HEK293 (cell line): ENCODE measurements around the gene CKLF.
A peak's percentile ranks its signal among the peaks of the same experiment; 100 is the strongest.

Experiments
- FEZF1 ChIP-seq: fragments of 450-650 bp; formaldehyde crosslinking; IDR thresholded peaks from 2 replicates; pipeline ENCODE4 v1.5.1; 2016; ENCODE audit warnings: missing biosample characterization, missing genetic modification characterization
- GFI1B ChIP-seq: fragments of 450-650 bp; formaldehyde crosslinking; IDR thresholded peaks from 2 replicates; pipeline ENCODE4 v1.5.1; 2016; ENCODE audit warnings: missing biosample characterization, missing genetic modification characterization
- HOXA7 ChIP-seq: sonication (generic); formaldehyde crosslinking; IDR thresholded peaks from 2 replicates; pipeline ENCODE4 v1.8.1; 2022; ENCODE audit warnings: missing genetic modification reagents, borderline replicate concordance
- KLF9 ChIP-seq: fragments of 450-650 bp; formaldehyde crosslinking; IDR thresholded peaks from 2 replicates; pipeline ENCODE4 v1.5.1; 2016; ENCODE audit warnings: missing biosample characterization, missing genetic modification characterization, low read depth
- MYNN ChIP-seq: fragments of 450-650 bp; formaldehyde crosslinking; IDR thresholded peaks from 2 replicates; pipeline ENCODE4 v1.5.1; 2016; ENCODE audit warnings: missing biosample characterization, missing genetic modification characterization, borderline replicate concordance
- SALL2 ChIP-seq: fragments of 450-650 bp; formaldehyde crosslinking; IDR thresholded peaks from 2 replicates; pipeline ENCODE4 v1.5.0; 2017; ENCODE audit warnings: missing biosample characterization, mild to moderate bottlenecking, missing genetic modification characterization, borderline replicate concordance
- SP2 ChIP-seq: fragments of 450-650 bp; formaldehyde crosslinking; IDR thresholded peaks from 2 replicates; pipeline ENCODE4 v1.5.1; 2016; ENCODE audit warnings: missing biosample characterization, missing genetic modification characterization
- ZBTB8A ChIP-seq: fragments of 450-650 bp; formaldehyde crosslinking; IDR thresholded peaks from 2 replicates; pipeline ENCODE4 v1.5.1; 2016; ENCODE audit warnings: missing biosample characterization, missing genetic modification characterization
- ZFHX2 ChIP-seq: fragments of 450-650 bp; formaldehyde crosslinking; conservative IDR thresholded peaks from 2 replicates; pipeline ENCODE4 v1.5.1; 2016; ENCODE audit warnings: missing biosample characterization, missing genetic modification characterization
- ZNF114 ChIP-seq: fragments of 450-650 bp; formaldehyde crosslinking; IDR thresholded peaks from 2 replicates; pipeline ENCODE4 v1.5.0; 2017; ENCODE audit warnings: missing biosample characterization, missing genetic modification characterization
- ZNF133 ChIP-seq: fragments of 450-650 bp; formaldehyde crosslinking; IDR thresholded peaks from 2 replicates; pipeline ENCODE4 v1.5.1; 2016; ENCODE audit warnings: missing biosample characterization, missing genetic modification characterization
- ZNF140 ChIP-seq: fragments of 450-650 bp; formaldehyde crosslinking; IDR thresholded peaks from 2 replicates; pipeline ENCODE4 v1.5.1; 2016; ENCODE audit warnings: missing biosample characterization, missing genetic modification characterization
- ZNF2 ChIP-seq: fragments of 450-650 bp; formaldehyde crosslinking; IDR thresholded peaks from 2 replicates; pipeline ENCODE4 v1.5.1; 2016; ENCODE audit warnings: missing biosample characterization, missing genetic modification characterization
- ZNF221 ChIP-seq: fragments of 450-650 bp; formaldehyde crosslinking; IDR thresholded peaks from 2 replicates; pipeline ENCODE4 v1.5.1; 2017; ENCODE audit warnings: missing biosample characterization, missing genetic modification characterization, borderline replicate concordance
- ZNF274 ChIP-seq, 2 experiments: fragments of 200-500 bp in 1 of 2; fragments of 450-650 bp in 1 of 2; sonication (Bioruptor generic) in 1 of 2; formaldehyde crosslinking in 1 of 2; IDR thresholded peaks; 2 replicates each; pipeline versions ENCODE4 v1.5.1 to v1.6.1; 2014 to 2016; ENCODE audit warnings: borderline replicate concordance in 1 of 2, inconsistent platforms in 1 of 2, low read length in 1 of 2, missing biosample characterization in 1 of 2, missing genetic modification characterization in 1 of 2
- ZNF394 ChIP-seq: fragments of 450-650 bp; formaldehyde crosslinking; IDR thresholded peaks from 2 replicates; pipeline ENCODE4 v1.5.1; 2016; ENCODE audit warnings: missing biosample characterization, missing genetic modification characterization, mild to moderate bottlenecking, moderate library complexity, borderline replicate concordance
- ZNF433 ChIP-seq: fragments of 450-650 bp; formaldehyde crosslinking; IDR thresholded peaks from 2 replicates; pipeline ENCODE4 v1.5.1; 2016; ENCODE audit warnings: missing biosample characterization, missing genetic modification characterization, low read depth
- ZNF510 ChIP-seq: fragments of 450-650 bp; formaldehyde crosslinking; IDR thresholded peaks from 2 replicates; pipeline ENCODE4 v1.5.1; 2018; ENCODE audit warnings: mild to moderate bottlenecking, missing genetic modification characterization, missing biosample characterization; ENCODE audit not compliant: insufficient replicate concordance
- ZNF561 ChIP-seq: fragments of 450-650 bp; IDR thresholded peaks from 2 replicates; pipeline ENCODE4 v1.5.1; 2018; ENCODE audit warnings: missing biosample characterization, missing genetic modification characterization, borderline replicate concordance
- ZNF571 ChIP-seq: fragments of 450-650 bp; formaldehyde crosslinking; IDR thresholded peaks from 2 replicates; pipeline ENCODE4 v1.5.0; 2017; ENCODE audit warnings: missing biosample characterization, missing genetic modification characterization
- ZNF623 ChIP-seq: fragments of 450-650 bp; formaldehyde crosslinking; IDR thresholded peaks from 2 replicates; pipeline ENCODE4 v1.5.1; 2016; ENCODE audit warnings: missing biosample characterization, missing genetic modification characterization
- ZNF658 ChIP-seq: fragments of 450-650 bp; formaldehyde crosslinking; IDR thresholded peaks from 2 replicates; pipeline ENCODE4; 2016; ENCODE audit warnings: missing biosample characterization, missing genetic modification characterization
- ZNF670 ChIP-seq: fragments of 450-650 bp; formaldehyde crosslinking; IDR thresholded peaks from 2 replicates; pipeline ENCODE4 v1.5.1; 2016; ENCODE audit warnings: missing biosample characterization, missing genetic modification characterization, low read depth
- ZNF707 ChIP-seq: fragments of 450-650 bp; formaldehyde crosslinking; IDR thresholded peaks from 2 replicates; pipeline ENCODE4 v1.5.1; 2016; ENCODE audit warnings: missing biosample characterization, missing genetic modification characterization
- ZNF747 ChIP-seq: fragments of 450-650 bp; formaldehyde crosslinking; IDR thresholded peaks from 2 replicates; pipeline ENCODE4 v1.5.1; 2016; ENCODE audit warnings: missing biosample characterization, missing genetic modification characterization
- ZSCAN16 ChIP-seq: fragments of 450-650 bp; formaldehyde crosslinking; IDR thresholded peaks from 2 replicates; pipeline ENCODE4 v1.5.1; 2016; ENCODE audit warnings: missing biosample characterization, missing genetic modification characterization
- ZSCAN30 ChIP-seq: fragments of 450-650 bp; IDR thresholded peaks from 2 replicates; pipeline ENCODE4 v1.5.1; 2018; ENCODE audit warnings: missing biosample characterization, mild to moderate bottlenecking, missing genetic modification characterization, moderate library complexity
- TF ChIP-seq, protein P1 (sequence below): fragments of 450-650 bp; formaldehyde crosslinking; IDR thresholded peaks from 2 replicates; pipeline ENCODE4 v1.5.1; 2016; ENCODE audit warnings: missing biosample characterization, missing genetic modification characterization
- TF ChIP-seq, protein P2 (sequence below): fragments of 450-650 bp; IDR thresholded peaks from 2 replicates; pipeline ENCODE4 v1.5.1; 2018; ENCODE audit warnings: missing biosample characterization, mild to moderate bottlenecking, missing genetic modification characterization
- TF ChIP-seq, protein P3 (sequence below): fragments of 450-650 bp; formaldehyde crosslinking; IDR thresholded peaks from 2 replicates; pipeline ENCODE4 v1.5.1; 2016; ENCODE audit warnings: missing biosample characterization, missing genetic modification characterization
- TF ChIP-seq, protein P4 (sequence below): fragments of 450-650 bp; formaldehyde crosslinking; IDR thresholded peaks from 2 replicates; pipeline ENCODE4 v1.5.1; 2017; ENCODE audit warnings: missing biosample characterization, missing genetic modification characterization

The CKLF gene

DNA sequence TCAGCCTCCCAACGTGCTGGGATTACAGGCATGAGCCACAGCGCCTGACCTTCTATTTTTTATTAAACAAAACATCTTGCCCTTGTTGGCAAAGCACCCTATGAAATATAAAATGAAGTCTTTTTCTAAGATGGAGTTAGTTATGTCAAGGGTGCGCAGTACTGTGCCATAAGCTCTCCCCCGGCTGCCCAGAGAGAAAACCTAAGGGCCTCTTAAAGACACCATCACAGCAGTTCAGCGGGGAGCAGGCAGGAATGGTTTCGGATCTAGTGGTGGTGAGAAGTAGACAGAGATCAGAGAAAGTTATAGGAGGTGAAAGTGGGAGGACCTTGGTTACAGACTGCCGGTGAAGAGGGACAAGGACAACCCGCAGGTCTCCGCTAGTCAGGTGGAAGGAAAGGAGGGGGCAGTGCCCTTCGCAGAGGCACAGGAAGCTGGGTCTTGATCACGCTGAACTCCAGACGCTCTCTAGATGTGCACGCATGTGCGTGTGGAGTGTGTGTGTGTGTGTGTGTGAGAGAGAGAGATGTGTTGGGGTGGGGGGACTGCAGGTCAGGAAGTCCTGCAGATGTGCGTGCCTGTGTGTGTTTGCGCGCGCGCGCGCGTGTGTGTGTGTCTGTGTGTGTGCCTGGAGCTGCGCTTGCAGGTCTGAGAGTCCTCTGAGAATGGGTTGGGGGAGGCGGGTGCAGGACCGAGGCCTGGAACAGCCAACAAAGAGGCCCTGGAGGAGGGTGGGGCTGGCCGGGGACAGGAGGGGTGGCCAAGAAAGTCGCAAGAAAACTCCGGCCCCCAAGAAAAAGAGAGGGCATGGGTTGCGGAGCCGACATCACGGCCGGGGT, 51.4 kb downstream of the CKLF start (continued):
- no peak for TF ChIP-seq ZNF623 (tag by site-specific recombination)
- TF ChIP-seq ZNF394 (tag by site-specific recombination), result no peak
- TF ChIP-seq ZNF114 (tag by site-specific recombination), result no peak
- TF ChIP-seq, protein P1, sequence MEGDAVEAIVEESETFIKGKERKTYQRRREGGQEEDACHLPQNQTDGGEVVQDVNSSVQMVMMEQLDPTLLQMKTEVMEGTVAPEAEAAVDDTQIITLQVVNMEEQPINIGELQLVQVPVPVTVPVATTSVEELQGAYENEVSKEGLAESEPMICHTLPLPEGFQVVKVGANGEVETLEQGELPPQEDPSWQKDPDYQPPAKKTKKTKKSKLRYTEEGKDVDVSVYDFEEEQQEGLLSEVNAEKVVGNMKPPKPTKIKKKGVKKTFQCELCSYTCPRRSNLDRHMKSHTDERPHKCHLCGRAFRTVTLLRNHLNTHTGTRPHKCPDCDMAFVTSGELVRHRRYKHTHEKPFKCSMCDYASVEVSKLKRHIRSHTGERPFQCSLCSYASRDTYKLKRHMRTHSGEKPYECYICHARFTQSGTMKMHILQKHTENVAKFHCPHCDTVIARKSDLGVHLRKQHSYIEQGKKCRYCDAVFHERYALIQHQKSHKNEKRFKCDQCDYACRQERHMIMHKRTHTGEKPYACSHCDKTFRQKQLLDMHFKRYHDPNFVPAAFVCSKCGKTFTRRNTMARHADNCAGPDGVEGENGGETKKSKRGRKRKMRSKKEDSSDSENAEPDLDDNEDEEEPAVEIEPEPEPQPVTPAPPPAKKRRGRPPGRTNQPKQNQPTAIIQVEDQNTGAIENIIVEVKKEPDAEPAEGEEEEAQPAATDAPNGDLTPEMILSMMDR (tag by site-specific recombination), result peak; percentile 46
- TF ChIP-seq SALL2 (tag by site-specific recombination), result 0 out of 2 replicates have a peak, but pooled peaks have one; percentile 34
- TF ChIP-seq ZSCAN16 (tag by site-specific recombination), result no peak
- no peak for TF ChIP-seq ZNF707 (tag by site-specific recombination)
- no peak for TF ChIP-seq ZNF274 (IDR thresholded peaks at IDR 0.05; ENCODE audit: low read length)
- no peak; the same call in 1 of the 2 replicates for TF ChIP-seq ZNF274 (tag by site-specific recombination; IDR thresholded peaks at IDR 0.05; ENCODE audit: borderline replicate concordance)
- TF ChIP-seq GFI1B (tag by site-specific recombination), result peak; percentile 54; the same call in 1 of the 2 replicates
- TF ChIP-seq, protein P2, sequence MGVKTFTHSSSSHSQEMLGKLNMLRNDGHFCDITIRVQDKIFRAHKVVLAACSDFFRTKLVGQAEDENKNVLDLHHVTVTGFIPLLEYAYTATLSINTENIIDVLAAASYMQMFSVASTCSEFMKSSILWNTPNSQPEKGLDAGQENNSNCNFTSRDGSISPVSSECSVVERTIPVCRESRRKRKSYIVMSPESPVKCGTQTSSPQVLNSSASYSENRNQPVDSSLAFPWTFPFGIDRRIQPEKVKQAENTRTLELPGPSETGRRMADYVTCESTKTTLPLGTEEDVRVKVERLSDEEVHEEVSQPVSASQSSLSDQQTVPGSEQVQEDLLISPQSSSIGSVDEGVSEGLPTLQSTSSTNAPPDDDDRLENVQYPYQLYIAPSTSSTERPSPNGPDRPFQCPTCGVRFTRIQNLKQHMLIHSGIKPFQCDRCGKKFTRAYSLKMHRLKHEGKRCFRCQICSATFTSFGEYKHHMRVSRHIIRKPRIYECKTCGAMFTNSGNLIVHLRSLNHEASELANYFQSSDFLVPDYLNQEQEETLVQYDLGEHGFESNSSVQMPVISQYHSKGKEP, result no peak
- peak; percentile 15; the same call in 1 of the 2 replicates for TF ChIP-seq FEZF1 (tag by site-specific recombination)
- no peak for TF ChIP-seq ZNF747 (tag by site-specific recombination)
- TF ChIP-seq ZNF658 (tag by site-specific recombination), result no peak
- TF ChIP-seq ZBTB8A (tag by site-specific recombination), result peak; percentile 24; the same call in 1 of the 2 replicates
- TF ChIP-seq ZNF510 (tag by site-specific recombination), result no peak
- TF ChIP-seq ZNF140 (tag by site-specific recombination), result no peak
- TF ChIP-seq ZNF433, result no peak
- TF ChIP-seq ZNF2, result peak; percentile 64; the same call in 1 of the 2 replicates
- no peak; the same call in 1 of the 2 replicates for TF ChIP-seq ZNF133 (tag by site-specific recombination)
- TF ChIP-seq ZNF561, result no peak
- no peak for TF ChIP-seq ZNF571 (tag by site-specific recombination)
- TF ChIP-seq ZSCAN30, result 0 out of 2 replicates have a peak, but pooled peaks have one; percentile 23
- TF ChIP-seq, protein P3, sequence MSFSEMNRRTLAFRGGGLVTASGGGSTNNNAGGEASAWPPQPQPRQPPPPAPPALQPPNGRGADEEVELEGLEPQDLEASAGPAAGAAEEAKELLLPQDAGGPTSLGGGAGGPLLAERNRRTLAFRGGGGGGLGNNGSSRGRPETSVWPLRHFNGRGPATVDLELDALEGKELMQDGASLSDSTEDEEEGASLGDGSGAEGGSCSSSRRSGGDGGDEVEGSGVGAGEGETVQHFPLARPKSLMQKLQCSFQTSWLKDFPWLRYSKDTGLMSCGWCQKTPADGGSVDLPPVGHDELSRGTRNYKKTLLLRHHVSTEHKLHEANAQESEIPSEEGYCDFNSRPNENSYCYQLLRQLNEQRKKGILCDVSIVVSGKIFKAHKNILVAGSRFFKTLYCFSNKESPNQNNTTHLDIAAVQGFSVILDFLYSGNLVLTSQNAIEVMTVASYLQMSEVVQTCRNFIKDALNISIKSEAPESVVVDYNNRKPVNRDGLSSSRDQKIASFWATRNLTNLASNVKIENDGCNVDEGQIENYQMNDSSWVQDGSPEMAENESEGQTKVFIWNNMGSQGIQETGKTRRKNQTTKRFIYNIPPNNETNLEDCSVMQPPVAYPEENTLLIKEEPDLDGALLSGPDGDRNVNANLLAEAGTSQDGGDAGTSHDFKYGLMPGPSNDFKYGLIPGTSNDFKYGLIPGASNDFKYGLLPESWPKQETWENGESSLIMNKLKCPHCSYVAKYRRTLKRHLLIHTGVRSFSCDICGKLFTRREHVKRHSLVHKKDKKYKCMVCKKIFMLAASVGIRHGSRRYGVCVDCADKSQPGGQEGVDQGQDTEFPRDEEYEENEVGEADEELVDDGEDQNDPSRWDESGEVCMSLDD, result peak; percentile 93
- 0 out of 2 replicates have a peak, but pooled peaks have one; percentile 42 for TF ChIP-seq KLF9
- no peak for TF ChIP-seq HOXA7 (CRISPR knock-in tag)
- TF ChIP-seq ZNF670 (tag by site-specific recombination), result no peak
- TF ChIP-seq MYNN (tag by site-specific recombination), result no peak
- TF ChIP-seq, protein P4, sequence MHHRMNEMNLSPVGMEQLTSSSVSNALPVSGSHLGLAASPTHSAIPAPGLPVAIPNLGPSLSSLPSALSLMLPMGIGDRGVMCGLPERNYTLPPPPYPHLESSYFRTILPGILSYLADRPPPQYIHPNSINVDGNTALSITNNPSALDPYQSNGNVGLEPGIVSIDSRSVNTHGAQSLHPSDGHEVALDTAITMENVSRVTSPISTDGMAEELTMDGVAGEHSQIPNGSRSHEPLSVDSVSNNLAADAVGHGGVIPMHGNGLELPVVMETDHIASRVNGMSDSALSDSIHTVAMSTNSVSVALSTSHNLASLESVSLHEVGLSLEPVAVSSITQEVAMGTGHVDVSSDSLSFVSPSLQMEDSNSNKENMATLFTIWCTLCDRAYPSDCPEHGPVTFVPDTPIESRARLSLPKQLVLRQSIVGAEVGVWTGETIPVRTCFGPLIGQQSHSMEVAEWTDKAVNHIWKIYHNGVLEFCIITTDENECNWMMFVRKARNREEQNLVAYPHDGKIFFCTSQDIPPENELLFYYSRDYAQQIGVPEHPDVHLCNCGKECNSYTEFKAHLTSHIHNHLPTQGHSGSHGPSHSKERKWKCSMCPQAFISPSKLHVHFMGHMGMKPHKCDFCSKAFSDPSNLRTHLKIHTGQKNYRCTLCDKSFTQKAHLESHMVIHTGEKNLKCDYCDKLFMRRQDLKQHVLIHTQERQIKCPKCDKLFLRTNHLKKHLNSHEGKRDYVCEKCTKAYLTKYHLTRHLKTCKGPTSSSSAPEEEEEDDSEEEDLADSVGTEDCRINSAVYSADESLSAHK (tag by site-specific recombination), result no peak; the same call in 1 of the 2 replicates
- peak; percentile 36; the same call in 1 of the 2 replicates for TF ChIP-seq ZFHX2
- no peak for TF ChIP-seq ZNF221 (tag by site-specific recombination)
- peak; percentile 65 for TF ChIP-seq SP2 (tag by site-specific recombination)
- TF ChIP-seq, all 188 proteins: peak for 61
